Stimulated activated CD8-positive, alpha-beta memory T cell treated with anti-CD3 and anti-CD28 coated beads, Interleukin-7, amount 100 ng/mL, for 1 hour (primary cell): ENCODE results near the gene ECHS1.
"Not testable (repeated sequence)": the region's sequence is repeated elsewhere in the genome, so short reads cannot be mapped to it uniquely, and the experiment has no call there.

Source experiments
- DNase-seq, 2 donors: peaks; one replicate each; pipeline ENCODE4 v3.0.0-alpha.2; 2020; ENCODE audit warnings: low read depth in 2 of 2

Gene ECHS1

DNA sequence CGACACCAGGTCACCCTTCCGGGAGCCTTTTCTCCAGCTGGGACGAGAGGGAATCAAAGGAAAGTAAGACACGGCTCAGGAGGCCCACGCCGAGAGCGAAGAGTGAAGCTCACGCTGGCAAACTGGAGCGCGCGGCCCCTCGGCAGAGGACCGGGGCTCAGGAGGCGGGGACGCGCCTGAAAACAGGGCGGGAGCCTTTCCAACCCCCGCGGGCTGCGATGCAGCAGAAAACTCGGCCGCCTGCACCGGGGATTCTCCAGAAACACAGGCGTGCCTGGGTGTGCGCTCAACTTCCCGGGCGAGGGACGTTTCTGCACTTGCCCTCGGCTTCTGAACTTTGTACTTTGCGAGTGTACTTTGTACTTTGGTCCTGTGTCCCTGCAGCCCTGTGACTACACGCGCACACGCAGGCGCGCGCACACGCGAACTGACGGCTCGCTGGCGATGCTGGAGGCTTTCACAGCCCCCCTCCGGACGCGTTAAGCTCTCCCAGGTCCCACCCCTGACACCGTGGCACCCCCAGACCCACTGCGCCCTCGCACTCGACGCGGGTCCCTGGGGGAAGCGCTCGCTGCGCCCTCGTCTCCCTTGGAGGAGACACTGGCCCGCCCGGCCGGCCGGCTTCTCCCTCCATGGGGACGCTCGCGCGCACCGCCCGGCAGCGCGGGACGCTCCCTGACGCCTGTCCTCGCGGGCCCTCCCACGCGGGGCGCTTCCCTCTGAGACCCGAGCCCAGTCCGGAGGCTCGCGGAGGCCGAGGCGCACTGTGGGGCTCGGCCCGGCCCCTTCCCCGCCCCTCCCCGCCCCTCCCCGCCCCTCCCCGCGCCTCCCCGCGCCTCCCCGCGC lies 5.3 kb upstream of the ECHS1 start:
- DNase-seq, result no peak

DNA sequence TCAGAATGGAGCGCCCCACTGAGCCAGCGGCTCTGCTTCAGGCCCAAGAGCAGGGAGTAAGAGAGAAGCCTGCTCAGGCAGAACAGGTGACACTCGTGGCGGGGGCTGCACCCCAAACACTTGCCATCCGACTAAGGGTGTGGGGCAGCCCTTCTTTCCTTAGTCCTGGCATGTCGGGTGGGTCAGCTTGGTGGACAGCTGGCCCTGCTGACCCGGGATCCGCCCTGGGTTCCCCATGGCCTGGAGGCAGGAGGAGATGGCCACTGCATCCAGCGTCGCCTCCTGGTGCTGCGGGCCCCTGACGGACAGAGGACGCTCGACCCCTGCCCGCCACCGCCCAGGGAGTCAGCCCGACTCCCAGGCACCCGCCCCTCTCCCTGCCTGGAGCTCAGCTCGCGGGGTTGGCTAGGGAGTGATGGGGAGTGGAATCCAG lies 4.7 kb upstream of the ECHS1 start:
- DNase-seq, result no peak

DNA sequence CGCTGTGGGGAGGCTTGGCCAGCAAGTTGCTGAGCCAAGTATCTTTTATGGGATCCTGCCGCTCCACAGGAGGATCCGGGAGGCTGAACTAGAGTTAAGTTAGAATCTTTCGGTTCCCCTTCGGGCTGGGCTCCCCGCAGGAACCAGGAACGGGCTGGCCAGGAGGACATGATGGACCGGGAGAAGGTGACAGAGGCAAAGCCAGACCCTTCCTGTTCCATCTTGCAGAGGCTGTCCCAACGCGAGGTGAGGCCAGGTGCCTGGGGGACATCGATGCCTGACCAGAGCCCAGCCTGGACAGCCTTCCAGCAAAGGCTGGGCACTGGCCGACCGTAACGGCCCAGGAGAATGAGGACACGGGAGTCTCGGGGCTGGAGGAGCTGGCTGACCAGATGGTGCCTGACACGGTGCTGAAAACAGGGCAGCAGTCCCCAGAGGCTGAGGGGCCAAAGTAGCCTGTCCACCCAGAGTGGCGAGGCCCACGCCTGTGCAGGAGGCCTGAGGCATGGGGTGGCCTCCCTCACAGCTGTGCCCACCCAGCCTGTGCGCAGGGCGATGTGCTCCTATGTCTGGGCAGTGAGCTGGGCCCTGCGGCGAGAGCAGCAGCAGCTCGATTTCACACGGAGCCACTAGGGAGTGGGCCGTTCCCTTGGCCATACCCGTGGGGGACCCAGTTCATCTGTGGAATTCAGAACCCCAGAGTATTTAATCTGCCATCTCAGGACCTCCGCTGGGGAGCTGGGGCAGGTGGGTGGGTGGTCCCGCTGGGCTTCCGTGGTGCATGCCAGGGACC lies 4.1 kb upstream of the ECHS1 start:
- DNase-seq, result no peak

DNA sequence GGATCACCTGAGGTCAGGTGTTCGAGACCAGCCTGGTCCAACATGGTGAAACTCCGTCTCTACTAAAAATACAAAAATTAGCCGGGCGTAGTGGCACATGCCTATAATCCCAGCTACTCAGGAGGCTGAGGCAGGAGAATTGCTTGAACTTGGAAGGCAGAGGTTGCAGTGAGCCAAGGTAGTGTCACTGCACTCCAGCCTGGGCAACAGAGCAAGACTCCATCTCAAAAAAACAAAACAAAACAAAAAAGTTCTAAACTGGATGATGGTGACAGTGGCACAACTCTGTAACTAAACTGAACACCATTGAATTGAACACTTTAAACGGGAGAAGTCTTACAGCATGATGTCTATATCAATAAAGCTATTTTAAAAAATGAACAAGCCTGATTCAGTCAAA lies 3.0 kb upstream of the ECHS1 start:
- DNase-seq, result not testable (repeated sequence)

DNA sequence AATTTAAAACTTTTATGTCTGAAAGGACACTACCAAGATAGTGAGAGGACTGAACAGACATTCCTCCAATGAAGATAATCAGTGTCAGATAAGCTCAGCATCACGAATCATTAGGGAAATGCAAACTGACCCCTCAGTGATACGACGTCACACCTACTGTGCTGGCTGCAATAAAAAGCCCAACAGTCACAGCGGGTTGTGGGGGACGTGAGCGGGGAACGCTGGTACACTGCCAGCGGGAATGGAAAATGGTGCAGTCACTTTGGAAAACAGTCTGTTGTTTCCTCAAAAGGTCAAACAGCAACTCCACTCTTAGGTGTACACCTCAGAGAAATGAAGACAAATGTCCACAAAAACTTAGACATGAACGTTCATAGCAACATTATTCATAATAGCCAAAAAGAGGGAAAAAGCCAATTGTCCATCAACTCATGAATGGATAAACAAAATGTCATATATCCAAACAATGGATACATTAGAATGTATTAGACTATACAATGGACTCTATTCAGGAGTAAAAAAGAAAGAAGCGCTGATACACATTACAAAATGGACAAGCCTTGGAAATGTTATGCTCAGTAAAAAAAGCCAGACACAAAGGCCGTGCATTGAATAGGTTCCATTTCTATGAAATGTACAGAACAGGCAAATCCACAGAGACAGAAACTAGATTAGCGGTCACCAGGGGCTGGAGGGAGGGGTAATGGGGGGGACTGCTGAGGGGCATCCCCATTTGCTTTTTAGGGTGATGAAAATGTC lies 2.4 kb upstream of the ECHS1 start:
- no peak for DNase-seq

DNA sequence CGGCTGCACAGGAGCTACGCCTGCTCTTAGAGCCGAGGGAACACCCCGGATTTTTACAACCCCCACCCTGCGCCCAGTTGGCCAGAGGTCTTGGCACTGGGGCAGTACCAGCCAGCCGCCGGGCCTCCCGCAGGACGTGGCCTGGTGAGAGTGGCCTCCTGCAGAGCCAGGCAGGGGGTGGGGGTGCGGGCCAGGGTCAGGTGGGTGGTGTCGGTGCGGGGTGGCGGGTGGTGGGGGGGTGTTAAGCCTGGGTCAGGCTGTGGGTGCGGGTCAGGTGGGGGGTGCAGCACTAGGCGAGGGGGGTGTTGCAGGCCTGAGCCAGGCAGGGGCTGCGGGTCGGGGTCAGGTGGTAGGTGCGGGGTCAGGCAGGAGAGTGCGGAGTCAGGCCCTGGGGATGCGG lies 647 bp downstream of the ECHS1 start:
- DNase-seq, result no peak

DNA sequence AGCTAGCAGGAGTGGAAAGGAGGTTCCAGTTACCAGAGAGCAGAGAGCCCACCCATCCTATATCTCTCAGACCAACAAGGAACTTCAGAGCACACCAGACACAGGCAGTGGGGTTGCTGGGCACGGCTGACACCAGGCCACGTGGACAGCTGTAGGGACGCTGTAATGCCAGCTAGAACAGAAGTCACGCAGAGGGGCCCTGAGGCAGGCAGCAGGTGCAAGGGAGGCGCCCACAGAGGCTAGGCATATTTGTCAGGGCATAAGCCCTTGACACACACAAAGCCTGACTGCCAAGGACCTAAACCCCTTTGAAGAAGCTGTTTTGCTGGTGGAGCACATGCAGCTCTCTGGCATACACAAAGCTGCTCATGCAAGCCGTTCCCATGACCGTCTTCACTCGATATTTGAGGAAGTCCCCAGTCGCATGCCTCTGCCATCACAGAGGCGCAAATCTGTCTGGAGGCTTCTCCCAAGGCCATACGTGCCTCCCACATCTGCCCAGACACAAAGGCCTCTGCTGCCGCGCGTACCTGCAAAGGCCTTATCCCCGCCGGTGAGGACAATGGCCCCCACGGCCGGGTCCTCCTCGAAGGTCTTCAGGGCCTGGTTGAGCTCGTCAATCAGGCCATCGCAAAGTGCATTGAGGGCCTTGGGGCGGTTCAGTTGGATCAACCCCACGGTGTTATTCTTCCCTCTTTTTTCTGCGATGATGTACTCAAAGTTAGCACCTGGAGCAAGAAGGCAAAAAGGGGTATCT lies 2.9 kb downstream of the ECHS1 start:
- no peak for DNase-seq

DNA sequence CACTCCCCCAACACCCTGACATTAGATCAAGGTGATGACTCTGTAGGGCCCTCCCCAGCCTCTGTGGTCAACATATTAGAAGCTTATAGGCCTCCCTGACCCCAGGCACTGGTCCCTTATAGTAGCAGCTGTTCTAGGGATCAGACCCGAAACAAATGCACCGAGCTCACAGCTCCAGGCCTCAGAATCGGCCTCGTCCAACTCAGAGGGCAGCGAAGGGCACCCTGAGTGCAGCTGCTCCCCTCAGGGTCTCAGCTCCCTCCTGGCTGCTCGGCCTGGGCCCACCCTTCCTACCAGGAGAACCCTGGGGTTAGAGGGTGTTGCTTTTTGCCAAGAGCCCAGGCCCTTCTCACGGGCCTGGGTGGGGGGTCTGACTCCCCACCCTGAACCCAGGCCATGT lies 5.0 kb downstream of the ECHS1 start:
- no peak for DNase-seq

DNA sequence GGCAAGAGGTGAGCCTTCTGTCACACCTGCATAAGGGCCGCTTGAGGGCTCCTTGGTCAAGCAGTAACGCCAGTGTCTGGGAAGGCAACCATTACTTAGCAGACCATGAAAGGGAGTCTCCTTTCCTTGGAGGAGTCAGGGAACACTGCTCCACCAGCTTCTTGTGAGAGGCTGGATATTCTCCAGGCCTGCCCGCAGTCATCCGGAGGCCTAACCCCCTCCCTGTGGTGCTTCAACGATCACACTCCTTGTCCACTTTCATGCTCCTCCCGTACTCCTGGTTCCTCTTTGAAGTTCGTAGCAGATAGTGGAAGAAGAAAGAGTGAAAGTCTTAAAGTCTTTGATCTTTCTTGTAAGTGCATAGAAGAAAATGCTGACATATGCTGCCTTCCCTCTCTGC lies 5.7 kb downstream of the ECHS1 start:
- not testable (repeated sequence) for DNase-seq

DNA sequence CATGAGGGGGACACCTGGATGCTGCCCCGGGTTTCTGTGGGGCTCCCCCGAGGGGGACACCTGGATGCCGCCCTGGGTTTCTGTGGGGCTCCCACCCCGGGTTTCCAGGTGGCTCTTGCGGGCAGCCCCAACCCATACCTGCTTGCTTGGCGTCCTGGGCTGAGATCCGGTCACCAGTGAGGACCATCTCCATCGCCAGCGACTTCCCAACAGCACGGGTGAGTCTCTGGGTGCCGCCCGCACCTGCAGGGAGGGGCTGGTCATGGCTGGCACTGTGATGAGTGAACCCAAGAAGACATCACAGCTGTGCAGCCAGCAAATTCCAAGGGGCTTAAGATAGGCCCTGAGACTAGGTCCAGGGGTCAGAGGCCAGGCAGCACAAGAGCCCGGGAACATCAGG lies 6.4 kb downstream of the ECHS1 start:
- DNase-seq, result no peak

DNA sequence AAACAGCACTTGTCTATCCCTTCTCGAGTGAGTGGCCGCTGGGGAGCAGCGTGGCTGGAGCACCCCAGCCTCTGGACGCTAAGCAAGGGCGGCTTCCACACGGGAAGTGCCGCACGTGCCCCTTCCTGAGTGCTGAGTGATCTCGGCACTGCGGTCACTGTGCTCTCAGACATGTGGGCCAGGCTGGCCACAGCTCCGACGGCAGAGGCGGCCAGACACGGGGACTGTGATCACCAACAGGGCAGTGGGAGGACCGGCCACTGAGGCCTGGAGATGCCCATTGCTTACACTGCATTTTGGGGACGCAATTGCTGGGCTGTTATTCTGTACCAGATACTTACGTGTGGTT lies 7.0 kb downstream of the ECHS1 start:
- DNase-seq, result no peak

DNA sequence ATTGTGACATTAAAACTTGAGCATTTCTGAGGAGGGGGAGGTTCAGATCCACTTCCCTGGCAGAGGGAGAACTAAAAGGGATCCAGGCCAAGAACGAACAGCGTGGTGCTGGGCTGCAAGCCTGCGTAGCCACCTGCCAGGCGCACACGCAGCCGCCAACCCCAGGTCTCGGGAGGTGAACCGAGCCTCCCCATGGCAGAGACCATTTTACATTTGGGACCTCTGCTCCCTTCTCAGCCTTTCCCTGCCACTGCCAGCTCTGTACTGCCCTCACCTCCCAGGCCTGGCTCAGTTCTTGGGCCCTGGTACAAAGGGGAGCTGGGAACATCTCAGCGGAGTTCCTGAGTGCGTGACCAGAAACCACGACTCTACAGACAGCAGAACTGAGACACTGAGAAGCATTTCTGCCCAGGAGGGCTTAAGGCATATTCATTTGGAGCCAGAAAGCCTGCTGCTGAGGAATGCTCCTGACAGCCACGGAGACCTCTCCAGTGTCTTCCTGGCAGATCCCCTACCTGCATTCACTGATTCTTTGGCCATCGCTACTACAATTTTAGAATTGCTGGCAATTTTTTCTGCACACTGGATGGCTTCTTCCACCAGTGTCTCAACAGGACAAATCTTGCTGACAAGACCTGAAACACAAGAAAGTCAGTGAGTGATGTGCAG lies 7.6 kb downstream of the ECHS1 start:
- DNase-seq, result no peak

DNA sequence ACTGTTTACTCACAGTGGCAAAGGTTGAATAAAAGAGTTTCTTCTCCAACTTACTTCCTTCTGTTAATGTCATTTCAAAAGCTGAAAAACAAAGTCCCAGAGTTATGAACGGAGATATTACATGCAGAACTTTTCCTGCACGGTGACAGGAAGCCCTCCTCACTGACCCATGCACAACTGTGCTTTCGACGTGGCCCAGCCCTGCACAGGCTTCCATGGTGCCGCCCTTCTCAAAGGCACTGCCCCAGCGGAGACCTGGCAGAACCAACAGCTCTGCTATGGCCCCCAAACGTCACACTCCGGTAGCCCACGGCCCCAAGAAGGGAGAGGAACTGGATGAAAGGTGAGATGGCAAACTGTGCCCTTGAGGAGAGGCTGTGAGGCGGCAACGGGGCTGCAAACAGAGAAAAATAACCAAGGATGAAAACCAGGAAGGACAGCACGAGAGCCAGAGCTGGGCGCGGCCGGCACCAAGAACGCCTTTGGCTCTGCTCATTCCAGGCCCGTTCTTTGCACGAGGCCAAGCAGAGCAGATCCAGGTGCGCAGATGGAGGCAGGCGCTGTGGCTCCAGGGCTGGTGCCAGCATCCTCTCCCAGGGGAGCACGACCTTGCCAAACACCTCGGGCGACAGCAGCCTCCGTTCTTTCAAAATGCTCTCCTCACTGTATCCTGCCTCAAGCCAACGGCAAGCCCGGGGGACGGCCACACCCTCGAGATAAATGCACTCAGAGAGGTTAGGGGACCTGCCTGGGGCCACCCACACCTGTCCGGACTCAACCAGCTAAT lies 8.3 kb downstream of the ECHS1 start:
- no peak for DNase-seq

DNA sequence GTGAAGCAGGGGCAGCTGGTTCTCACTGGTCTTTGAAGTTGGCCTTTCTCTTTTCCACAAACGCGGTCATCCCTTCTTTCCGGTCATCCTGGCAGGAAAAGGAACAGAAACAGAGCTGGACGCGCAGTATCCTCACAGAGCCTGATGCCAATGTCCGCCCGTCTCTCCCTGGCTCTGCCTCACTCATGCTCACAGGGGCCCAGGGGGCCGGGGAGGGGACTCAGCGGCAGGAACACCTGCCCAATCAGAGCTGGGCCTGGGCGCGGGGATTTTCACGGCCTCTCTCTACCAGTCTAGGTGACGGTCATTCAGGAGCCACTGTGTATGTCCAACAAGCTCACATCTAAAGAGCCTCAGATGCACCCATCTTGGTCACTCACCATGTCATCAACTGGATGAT lies 10.3 kb downstream of the ECHS1 start:
- no peak for DNase-seq

DNA sequence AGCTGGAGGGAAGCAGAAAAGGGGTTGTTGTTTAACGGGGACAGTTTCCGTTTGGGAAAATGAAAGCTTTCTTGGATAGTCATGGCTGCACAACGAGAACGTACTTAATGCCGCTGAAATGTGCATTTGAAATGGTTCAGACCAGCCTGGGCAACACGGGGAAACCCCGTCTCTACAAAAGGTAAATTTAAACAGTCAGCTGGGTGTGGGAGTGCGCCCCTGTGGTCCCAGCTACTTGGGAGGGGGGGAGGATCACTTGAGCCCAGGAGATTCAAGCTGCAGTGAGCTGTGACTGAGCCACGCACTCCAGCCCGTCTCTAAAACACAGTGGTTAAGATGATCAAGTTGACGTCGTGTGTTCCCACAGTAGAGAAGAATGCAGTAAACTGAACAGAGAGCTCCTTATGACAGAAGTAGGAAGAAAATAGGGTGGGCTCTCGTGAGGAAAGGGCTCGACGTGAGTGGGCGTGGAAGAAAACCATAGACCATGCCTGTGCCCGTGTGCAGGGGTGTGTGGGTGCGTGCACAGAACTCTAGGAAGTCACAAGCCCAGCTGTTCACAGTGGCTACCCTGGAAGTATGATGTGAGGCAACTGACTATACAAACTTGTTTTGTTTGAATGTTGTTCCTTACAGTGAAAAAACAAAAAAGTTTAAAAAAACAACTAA lies 11.2 kb downstream of the ECHS1 start:
- DNase-seq, result no peak

DNA sequence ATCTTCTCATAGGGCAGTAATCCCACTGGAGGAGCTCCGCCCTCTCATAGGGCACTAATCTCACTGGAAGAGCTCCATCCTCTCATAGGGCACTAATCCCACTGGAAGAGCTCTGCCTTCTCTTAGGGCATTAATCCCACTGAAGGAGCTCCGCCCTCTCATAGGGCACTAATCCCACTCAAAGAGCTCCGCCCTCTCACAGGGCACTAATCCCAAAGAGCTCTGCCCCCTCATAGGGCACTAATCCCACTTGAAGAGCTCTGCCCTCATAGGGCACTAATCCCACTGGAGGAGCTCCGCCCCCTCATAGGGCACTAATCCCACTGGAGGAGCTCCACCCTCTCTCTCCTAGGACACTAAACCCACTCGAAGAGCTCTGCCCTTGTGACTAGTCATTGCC lies 11.9 kb downstream of the ECHS1 start:
- DNase-seq, result no peak

DNA sequence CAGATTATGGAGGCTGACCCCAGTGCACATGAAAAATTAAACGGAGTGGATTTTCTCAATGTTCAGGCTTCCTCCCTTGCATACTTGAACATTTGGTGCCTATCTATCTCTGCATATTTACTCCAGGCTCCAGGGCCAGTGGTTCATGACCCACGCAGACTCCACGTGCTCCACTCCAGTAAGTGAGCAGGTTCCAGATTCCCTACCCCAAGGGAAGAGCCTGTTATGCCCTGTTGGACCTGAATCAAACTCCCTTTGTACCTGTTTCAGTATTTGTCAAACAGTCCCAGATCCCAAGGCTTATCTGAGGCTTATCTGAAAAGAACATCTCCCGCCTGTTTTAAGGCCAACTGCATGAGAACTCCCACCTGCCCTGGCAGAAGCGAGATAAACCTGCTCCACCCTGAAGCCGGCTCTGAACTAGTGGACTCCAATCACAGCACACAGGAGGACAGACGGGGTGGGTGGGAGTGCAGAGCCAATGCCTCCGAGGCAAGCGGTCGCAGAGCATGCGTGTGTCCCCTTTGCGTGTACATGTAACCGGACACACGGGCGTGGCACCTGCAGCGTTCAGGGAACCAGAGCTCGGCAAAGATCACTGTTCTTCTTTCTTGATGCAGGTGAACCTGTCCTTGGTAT lies 13.1 kb downstream of the ECHS1 start:
- DNase-seq, result no peak

DNA sequence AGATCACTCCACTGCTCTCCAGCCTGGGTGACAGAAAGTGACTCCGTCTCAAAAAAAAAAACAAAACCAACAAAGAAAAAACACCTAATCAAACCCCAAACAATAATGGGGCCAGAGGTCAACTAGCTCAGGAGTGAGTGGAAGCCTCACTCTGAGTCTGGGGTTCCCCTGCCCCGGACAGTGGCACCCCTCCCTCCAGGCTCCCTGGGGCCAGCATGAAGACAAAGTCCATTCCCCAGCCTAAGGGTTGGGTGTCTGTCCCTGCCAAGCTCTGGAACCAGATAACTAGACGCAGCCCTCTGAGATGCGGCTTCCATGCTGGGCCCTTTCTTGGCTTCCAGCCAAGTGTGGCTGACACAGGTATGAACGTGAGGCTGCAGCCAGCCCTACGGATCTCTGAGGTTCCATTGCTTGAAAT lies 13.6 kb downstream of the ECHS1 start:
- no peak for DNase-seq

DNA sequence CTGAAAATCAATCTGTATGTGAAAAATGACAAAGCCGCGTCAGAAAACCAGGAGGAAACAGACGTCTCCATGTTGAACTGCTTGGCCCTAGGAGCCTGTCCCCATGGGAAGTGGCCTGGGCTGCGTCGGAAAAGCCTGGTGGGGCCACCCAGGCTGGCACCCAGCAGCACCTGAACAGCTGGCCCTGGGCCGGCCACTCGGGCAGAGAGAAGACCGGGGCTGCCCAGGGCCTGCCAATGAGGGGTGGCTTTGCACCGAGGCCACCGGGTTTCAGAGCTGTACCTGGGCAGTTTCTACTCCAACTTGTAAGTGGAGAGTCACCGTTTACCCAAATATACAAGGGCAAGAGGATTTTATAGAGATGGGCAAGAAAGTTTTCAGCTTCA lies 14.2 kb downstream of the ECHS1 start:
- no peak for DNase-seq
